Mammary epithelial cell (primary cell): ENCODE measurements around the gene SLC29A3.

Experiments used
- EZH2 ChIP-seq: IDR thresholded peaks from 2 replicates; pipeline ENCODE4 v1.6.1; 2012; ENCODE audit warnings: low read length, inconsistent platforms, borderline replicate concordance
- TF ChIP-seq, protein P1 (sequence below), 2 donors: IDR thresholded peaks in 1 of 2; conservative IDR thresholded peaks in 1 of 2; 2 replicates each; pipeline ENCODE4 v1.5.1; 2011 to 2012; ENCODE audit warnings: inconsistent platforms in 2 of 2, low read length in 2 of 2, mild to moderate bottlenecking in 2 of 2, control low read depth in 1 of 2, low read depth in 1 of 2; ENCODE audit not compliant: insufficient read depth in 1 of 2; ENCODE audit errors: extremely low read depth in 1 of 2

DNA sequence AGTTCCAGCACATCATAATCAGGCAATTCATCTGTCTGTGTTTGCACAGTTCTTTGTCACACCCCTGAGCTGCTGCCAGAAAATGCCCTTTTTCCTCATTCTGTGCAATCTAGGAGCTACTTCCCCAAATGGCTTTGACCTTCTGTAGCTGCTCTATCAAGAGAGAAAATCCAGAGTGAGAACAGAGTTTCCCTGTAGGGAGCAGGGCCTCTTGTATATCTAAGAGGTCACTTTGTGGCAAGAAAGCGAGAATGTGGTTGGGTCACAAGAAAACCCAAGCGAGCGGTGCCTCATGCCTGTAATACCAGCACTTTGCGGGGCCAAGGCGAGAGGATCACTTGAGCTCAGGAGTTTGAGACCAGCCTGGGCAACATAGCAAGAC, 24.3 kb downstream of the SLC29A3 start:
- TF ChIP-seq, protein P1, sequence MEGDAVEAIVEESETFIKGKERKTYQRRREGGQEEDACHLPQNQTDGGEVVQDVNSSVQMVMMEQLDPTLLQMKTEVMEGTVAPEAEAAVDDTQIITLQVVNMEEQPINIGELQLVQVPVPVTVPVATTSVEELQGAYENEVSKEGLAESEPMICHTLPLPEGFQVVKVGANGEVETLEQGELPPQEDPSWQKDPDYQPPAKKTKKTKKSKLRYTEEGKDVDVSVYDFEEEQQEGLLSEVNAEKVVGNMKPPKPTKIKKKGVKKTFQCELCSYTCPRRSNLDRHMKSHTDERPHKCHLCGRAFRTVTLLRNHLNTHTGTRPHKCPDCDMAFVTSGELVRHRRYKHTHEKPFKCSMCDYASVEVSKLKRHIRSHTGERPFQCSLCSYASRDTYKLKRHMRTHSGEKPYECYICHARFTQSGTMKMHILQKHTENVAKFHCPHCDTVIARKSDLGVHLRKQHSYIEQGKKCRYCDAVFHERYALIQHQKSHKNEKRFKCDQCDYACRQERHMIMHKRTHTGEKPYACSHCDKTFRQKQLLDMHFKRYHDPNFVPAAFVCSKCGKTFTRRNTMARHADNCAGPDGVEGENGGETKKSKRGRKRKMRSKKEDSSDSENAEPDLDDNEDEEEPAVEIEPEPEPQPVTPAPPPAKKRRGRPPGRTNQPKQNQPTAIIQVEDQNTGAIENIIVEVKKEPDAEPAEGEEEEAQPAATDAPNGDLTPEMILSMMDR (conservative IDR thresholded peaks at IDR 0.05 in 1 of 2, IDR thresholded peaks at IDR 0.05 in 1 of 2; ENCODE audit: extremely low read depth in 1 of 2, insufficient read depth in 1 of 2, low read depth in 1 of 2, low read length in 2 of 2) = no peak
- TF ChIP-seq EZH2 = no peak
